Stimulated activated CD4-positive, alpha-beta T cell treated with anti-CD3 and anti-CD28 coated beads, TNF-alpha, amount 100 ng/mL, for 24 hours (primary cell): ENCODE data around the gene MAGEH1.

ENCODE experiments used
- DNase-seq, 3 experiments: peaks; one replicate each; pipeline ENCODE4 v3.0.0-alpha.2; 2020; ENCODE audit warnings: low read depth in 3 of 3

Gene MAGEH1

DNA sequence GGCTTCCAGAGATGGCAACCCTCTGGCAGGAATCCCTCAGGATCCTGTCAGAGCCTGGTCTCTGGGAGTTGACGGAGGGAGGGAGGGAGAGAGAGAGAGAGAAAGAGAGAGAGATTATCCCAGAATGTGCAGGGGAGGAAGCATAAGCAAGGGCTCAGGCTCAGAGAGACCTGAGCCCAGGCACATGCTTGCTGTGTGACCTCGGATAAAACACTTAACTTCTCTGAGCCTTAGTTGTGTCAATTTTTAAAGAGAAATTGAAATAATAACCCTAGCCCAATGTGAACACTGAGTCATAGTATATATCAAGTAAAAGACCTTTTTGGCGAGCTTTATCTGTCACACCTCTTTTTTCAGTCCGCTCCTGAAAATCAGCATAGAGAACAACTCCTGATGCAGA, 38.2 kb downstream of the MAGEH1 start:
- no peak for DNase-seq

DNA sequence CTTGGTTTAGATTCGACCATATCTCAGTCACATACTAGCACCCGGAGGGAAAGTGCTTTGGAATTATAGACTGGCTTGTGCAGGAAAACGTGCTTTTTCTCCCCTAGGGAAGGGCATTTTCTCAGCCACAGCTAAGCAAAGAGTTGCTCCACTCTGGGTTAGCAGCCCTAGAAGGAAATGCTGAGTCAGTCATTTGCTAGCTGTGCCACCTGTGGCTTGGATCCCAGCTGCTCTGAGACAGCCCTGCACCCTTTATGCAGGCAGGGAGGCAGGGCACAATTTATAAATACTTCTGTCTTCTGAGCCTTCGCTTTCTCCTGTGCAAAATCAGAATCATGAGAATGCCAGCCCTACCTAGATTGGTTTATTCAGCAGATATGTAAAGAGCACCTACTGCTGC, 39.0 kb downstream of the MAGEH1 start:
- no peak for DNase-seq
